Tibial nerve (tissue), 4 donors: Measurements from ENCODE around the gene SLC2A14. TPM values are rescaled to one million over a fixed set of nuclear protein-coding genes. Genes with fewer than 3 reads are reported as not detected.
"Not testable (repeated sequence)": the region's sequence is repeated elsewhere in the genome, so short reads cannot be mapped to it uniquely, and the experiment has no call there.

Experiments
- DNase-seq, 2 donors: peaks; one replicate each; pipeline ENCODE4 v3.0.0-alpha.2; 2019; ENCODE audit warnings: low spot score in 2 of 2
- H3K27ac ChIP-seq, 4 donors: fragments of 200-600 bp; sonication (generic) in 3 of 4; one replicate each; pipeline ENCODE4 v1.5.1; 2017 to 2019; ENCODE audit warnings: mild to moderate bottlenecking in 1 of 4
- H3K27me3 ChIP-seq, 2 donors: fragments of 200-600 bp; sonication (generic) in 1 of 2; one replicate each; pipeline versions ENCODE4 v1.5.1 to v1.6.0; 2017 to 2019
- H3K36me3 ChIP-seq, 3 donors: fragments of 200-600 bp; sonication (generic); one replicate each; pipeline ENCODE4 v1.5.1; 2018 to 2019
- H3K4me1 ChIP-seq, 4 donors: fragments of 200-600 bp; sonication (generic) in 3 of 4; one replicate each; pipeline ENCODE4 v1.5.1; 2017 to 2019
- H3K4me3 ChIP-seq, 4 donors: fragments of 200-600 bp; sonication (generic) in 3 of 4; one replicate each; pipeline ENCODE4 v1.5.1; 2017 to 2019; ENCODE audit warnings: mild to moderate bottlenecking in 1 of 4, moderate library complexity in 1 of 4
- H3K9me3 ChIP-seq, 4 donors: fragments of 200-600 bp; sonication (generic) in 3 of 4; one replicate each; pipeline ENCODE4 v1.5.1; 2017 to 2019
- EP300 ChIP-seq, 2 donors: sonication (generic); formaldehyde crosslinking; IDR thresholded peaks; one replicate each; pipeline ENCODE4 v1.6.1; 2017; ENCODE audit warnings: antibody characterized with exemption in 2 of 2, mild to moderate bottlenecking in 1 of 2
- POLR2A ChIP-seq, 2 donors: fragments of 450-650 bp; IDR thresholded peaks; one replicate each; pipeline ENCODE4 v1.6.1; 2017; ENCODE audit warnings: antibody characterized with exemption in 2 of 2, mild to moderate bottlenecking in 2 of 2, moderate library complexity in 2 of 2
- WGBS, 2 donors: methylation state at CpG; one replicate each; pipeline ENCODE4 v1.1.5; 2018; 5-methylcytosine and 5-hydroxymethylcytosine counted together
- small RNA-seq: library from RNA; depleted of rRNA; stranded (forward); fragments of <200 nt; gene quantifications from one replicate; pipeline ENCODE3, GENCODE V24; 2016
- total RNA-seq, 4 donors: library from RNA; depleted of rRNA; stranded (reverse); fragments of >200 nt; gene quantifications; one replicate each; pipeline ENCODE4 v1.1.0, GENCODE V29; 2016
- TF ChIP-seq, protein P1 (sequence below), 5 experiments: fragments of 200-600 bp in 3 of 5; fragments of 450-650 bp in 2 of 5; sonication (generic) in 3 of 5; IDR thresholded peaks; one replicate each; pipeline ENCODE4 v1.5.1; 2016 to 2019; ENCODE audit warnings: antibody characterized with exemption in 5 of 5, mild to moderate bottlenecking in 3 of 5, moderate library complexity in 2 of 5

Gene SLC2A14
- total RNA-seq, 4 donors from 2014 or later = 3.7 to 26.7 (median 4.4) TPM; not detected in 1

DNA sequence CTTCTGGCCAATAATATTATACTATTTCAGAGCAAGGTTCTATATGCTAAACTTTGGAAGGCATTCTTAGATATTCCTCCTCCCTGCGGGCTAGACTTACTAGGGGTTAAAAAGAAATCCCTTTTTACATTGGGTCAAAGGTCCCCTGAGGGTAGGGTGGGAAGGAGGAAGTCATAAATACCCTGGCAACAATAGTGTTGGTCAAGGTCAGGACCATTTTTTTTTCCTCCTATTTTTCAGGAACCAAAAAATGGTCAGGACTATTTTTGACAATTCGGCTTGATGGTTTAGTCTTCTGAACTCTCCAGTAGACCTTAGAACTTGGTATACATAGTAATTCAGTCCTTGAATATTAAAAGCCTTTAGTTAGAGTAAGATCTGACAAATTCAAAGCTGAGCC, 88.0 kb downstream of the SLC2A14 start:
- Histone ChIP-seq H3K4me3 (no peak overlapping the region), H3K27ac (no peak overlapping the region), H3K27me3 (no peaks in the 10 kb centered on the region), H3K36me3 (no peaks in the 10 kb centered on the region), H3K9me3 (no peaks in the 10 kb centered on the region), H3K4me1 (peaks cover 0 to 8% (median 0%) of the 10 kb centered on the region in 4 donors)
- WGBS, 2 donors = 19 to 23% methylated on average over 2 of the region's 2 CpGs
- DNase-seq = no peak
- TF ChIP-seq EP300 (IDR thresholded peaks at IDR 0.05) (no peak), POLR2A (IDR thresholded peaks at IDR 0.05) (no peak)
- TF ChIP-seq, protein P1, sequence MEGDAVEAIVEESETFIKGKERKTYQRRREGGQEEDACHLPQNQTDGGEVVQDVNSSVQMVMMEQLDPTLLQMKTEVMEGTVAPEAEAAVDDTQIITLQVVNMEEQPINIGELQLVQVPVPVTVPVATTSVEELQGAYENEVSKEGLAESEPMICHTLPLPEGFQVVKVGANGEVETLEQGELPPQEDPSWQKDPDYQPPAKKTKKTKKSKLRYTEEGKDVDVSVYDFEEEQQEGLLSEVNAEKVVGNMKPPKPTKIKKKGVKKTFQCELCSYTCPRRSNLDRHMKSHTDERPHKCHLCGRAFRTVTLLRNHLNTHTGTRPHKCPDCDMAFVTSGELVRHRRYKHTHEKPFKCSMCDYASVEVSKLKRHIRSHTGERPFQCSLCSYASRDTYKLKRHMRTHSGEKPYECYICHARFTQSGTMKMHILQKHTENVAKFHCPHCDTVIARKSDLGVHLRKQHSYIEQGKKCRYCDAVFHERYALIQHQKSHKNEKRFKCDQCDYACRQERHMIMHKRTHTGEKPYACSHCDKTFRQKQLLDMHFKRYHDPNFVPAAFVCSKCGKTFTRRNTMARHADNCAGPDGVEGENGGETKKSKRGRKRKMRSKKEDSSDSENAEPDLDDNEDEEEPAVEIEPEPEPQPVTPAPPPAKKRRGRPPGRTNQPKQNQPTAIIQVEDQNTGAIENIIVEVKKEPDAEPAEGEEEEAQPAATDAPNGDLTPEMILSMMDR (IDR thresholded peaks at IDR 0.05) = no peak

DNA sequence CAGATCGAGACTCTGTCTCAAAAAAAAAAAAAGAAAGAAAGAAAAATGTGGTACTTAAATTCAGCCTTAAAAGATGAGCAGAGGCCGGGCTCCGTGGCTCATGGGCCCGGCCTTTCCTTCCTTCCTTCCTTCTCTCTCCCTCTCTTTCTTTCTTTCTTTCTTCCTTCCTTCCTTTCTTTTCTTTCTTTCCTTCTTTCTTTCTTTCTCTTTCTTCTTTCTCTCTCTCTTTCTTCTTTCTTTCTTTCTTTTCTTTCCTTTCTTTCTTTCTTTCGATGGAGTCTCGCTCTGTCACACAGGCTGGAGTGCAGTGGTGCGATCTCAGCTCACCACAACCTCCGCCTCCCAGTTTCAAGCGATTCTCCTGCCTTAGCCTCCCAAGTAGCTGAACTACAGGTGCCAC, 89.3 kb downstream of the SLC2A14 start:
- not testable (repeated sequence) for H3K36me3 ChIP-seq, H3K27ac ChIP-seq, H3K27me3 ChIP-seq, DNase-seq, H3K4me1 ChIP-seq, H3K9me3 ChIP-seq, H3K4me3 ChIP-seq
- WGBS, 2 donors = 82 to 87% methylated on average over 9 of the region's 9 CpGs

DNA sequence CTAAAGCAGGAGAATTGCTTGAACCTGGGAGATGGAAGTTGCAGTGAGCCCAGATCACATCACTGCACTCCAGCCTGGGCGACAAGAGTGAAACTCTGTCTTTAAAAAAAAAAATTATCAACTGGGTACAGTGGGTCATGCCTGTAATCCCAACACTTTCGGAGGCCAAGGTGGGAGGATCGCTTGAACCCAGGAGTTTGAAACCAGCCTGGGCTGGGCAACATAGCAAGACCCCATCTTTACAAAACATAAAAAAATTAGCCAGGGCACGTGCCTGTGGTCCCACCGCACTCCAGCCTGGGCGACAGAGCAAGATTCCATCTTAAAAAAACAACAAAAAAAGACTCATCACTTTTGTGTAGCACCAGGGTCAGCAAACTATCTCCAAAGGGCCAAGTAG, 90.7 kb downstream of the SLC2A14 start:
- WGBS, 2 donors = 84 to 93% methylated on average over 6 of the region's 6 CpGs
- Histone ChIP-seq H3K27me3 (no peaks in the 10 kb centered on the region), H3K4me1 (no peaks in the 10 kb centered on the region), H3K27ac (no peak overlapping the region), H3K36me3 (no peaks in the 10 kb centered on the region), H3K9me3 (no peaks in the 10 kb centered on the region), H3K4me3 (no peak overlapping the region)
- TF ChIP-seq, protein P1 (IDR thresholded peaks at IDR 0.05) = no peak
- no peak for TF ChIP-seq EP300 (IDR thresholded peaks at IDR 0.05)
- no peak for TF ChIP-seq POLR2A (IDR thresholded peaks at IDR 0.05)
- DNase-seq = no peak

DNA sequence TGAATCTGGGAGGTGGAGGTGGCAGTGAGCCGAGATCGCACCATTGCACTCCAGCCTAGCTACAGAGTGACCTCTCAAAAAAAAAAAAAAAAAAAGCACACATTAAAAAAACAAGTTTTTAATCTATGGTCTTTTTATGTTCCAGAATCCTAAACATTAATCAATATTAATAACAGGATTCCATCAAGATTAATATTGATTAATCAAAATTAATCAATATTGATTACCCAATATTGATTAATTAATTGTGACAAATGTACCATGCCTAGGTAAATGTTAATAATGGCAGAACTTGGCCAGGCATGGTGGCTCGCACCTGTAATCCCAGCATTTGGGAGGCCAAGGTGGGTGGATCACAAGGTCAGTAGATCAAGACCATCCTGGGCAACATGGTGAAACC, 91.4 kb downstream of the SLC2A14 start:
- no peak for DNase-seq
- Histone ChIP-seq H3K27me3 (no peaks in the 10 kb centered on the region), H3K4me3 (no peak overlapping the region), H3K36me3 (no peaks in the 10 kb centered on the region), H3K9me3 (no peaks in the 10 kb centered on the region), H3K27ac (no peak overlapping the region), H3K4me1 (no peaks in the 10 kb centered on the region)
- no peak for TF ChIP-seq POLR2A (IDR thresholded peaks at IDR 0.05)
- TF ChIP-seq, protein P1 (IDR thresholded peaks at IDR 0.05) = no peak
- no peak for TF ChIP-seq EP300 (IDR thresholded peaks at IDR 0.05)
- WGBS, 2 donors = 66 to 74% methylated on average over 3 of the region's 3 CpGs

DNA sequence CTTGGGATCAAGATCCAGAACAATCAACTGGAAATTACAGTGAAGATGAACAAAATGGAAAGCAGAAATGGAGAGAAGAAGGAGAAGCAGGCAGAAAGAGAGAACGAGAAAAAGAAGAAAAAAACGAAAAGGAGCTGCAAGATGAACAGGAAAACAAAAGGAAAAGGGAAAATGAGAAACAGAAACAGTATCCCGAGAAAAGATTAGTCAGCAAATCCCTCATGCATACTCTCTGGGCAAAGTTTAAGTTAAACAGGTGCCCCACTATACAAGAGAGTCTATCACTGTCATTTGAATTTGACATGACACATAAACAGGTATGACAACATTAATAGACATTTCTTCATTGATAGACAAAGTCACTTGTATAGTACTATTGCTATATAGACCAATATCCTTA, 102.7 kb downstream of the SLC2A14 start:
- H3K4me1 ChIP-seq = no peaks in the 10 kb centered on the region
- no peaks in the 10 kb centered on the region for H3K27me3 ChIP-seq
- no peaks in the 10 kb centered on the region for H3K36me3 ChIP-seq
- no peak overlapping the region for H3K27ac ChIP-seq
- no peaks in the 10 kb centered on the region for H3K9me3 ChIP-seq
- no peak for TF ChIP-seq POLR2A (IDR thresholded peaks at IDR 0.05)
- DNase-seq = no peak
- WGBS, 2 donors = 55 to 59% methylated on average over 3 of the region's 3 CpGs
- no peak overlapping the region for H3K4me3 ChIP-seq

Small RNA genes within 50 kb of the gene (small RNA-seq; reads per million reads assigned to genes)
- gene RF00019 = not detected

Other genes starting within 250 kb of the SLC2A14 start
- gene APOBEC1, start 207.0 kb downstream of the SLC2A14 start, total RNA-seq = not detected
- gene GDF3, start 177.1 kb downstream of the SLC2A14 start, total RNA-seq = not detected
- gene DPPA3, start 161.5 kb downstream of the SLC2A14 start, total RNA-seq = not detected
- not detected for gene CLEC4C, start 125.5 kb downstream of the SLC2A14 start, total RNA-seq
- not detected for gene NANOGNB, start 107.7 kb downstream of the SLC2A14 start, total RNA-seq
- gene NANOG, start 83.5 kb downstream of the SLC2A14 start, total RNA-seq = under 1 TPM in 3 of 4 donors, not detected in 1; 0.20 to 0.87 (median 0.84) TPM
- gene SLC2A3, start 63.3 kb upstream of the SLC2A14 start, total RNA-seq = 100 to 1,000 TPM in 3 of 4 donors, 10 to 100 TPM in 1; 83.4 to 262 (median 115) TPM
- gene FOXJ2, start 159.8 kb upstream of the SLC2A14 start, total RNA-seq = 10 to 100 TPM; 19.4 to 24.7 (median 20.1) TPM
- gene C3AR1, start 193.4 kb upstream of the SLC2A14 start, total RNA-seq = 10 to 100 TPM in 1 of 4 donors, 1 to 10 TPM in 3; 7.1 to 16.8 (median 9.1) TPM
- gene NECAP1, start 209.4 kb upstream of the SLC2A14 start, total RNA-seq = 10 to 100 TPM; 17.4 to 38.2 (median 32.1) TPM